ENCODE data around the gene TMEM250. TPM values are rescaled to one million over a fixed set of nuclear protein-coding genes. Genes with fewer than 3 reads are reported as not detected.

The TMEM250 gene
- total RNA-seq, 1 experiment from 2014 or later, result 43.2 TPM

- Mint-ChIP-seq H3K27ac (ENCODE audit: low read depth, unreplicated experiment) (no peak overlapping the region), H3K9me3 (ENCODE audit: unreplicated experiment) (no peaks in the 10 kb centered on the region), H3K36me3 (ENCODE audit: insufficient read depth, unreplicated experiment) (peaks cover 32% of the 10 kb centered on the region), H3K27me3 (ENCODE audit: insufficient read depth, unreplicated experiment) (no peaks in the 10 kb centered on the region), H3K4me3 (ENCODE audit: unreplicated experiment) (no peak overlapping the region), H3K4me1 (ENCODE audit: insufficient read depth, unreplicated experiment) (peaks cover 11% of the 10 kb centered on the region)
- CTCF ChIA-PET, result interaction anchor here (0.6 to 1.1 kb wide), 3 partner anchors 11 to 145 kb away, joined by 3 to 6 read pairs (median 3); no protein-coding TSS in a partner anchor
- BruUV-seq (replicated peaks), result no TSS peak
- POLR2A ChIA-PET, result interaction anchor here (0.6 to 1.4 kb wide), 3 partner anchors 16 to 133 kb away, joined by 4 to 7 read pairs (median 5); no protein-coding TSS in a partner anchor
- intact Hi-C loops (cut with micrococcal nuclease), result no loop called here
- no peak for TF ChIP-seq CTCF (IDR thresholded peaks at IDR 0.05; ENCODE audit: unreplicated experiment)
- no peak for DNase-seq (ENCODE audit: unreplicated experiment)
Observed at GRCh38 chr9:136111910-136112309, 6.8 kb downstream of the TMEM250 start.

GRCh38 chr9:136111190-136111589 lies 7.5 kb downstream of the TMEM250 start:
- Mint-ChIP-seq H3K4me1 (ENCODE audit: insufficient read depth, unreplicated experiment) (peaks cover 11% of the 10 kb centered on the region), H3K27ac (ENCODE audit: low read depth, unreplicated experiment) (no peak overlapping the region), H3K36me3 (ENCODE audit: insufficient read depth, unreplicated experiment) (peaks cover 27% of the 10 kb centered on the region), H3K4me3 (ENCODE audit: unreplicated experiment) (no peak overlapping the region), H3K9me3 (ENCODE audit: unreplicated experiment) (no peaks in the 10 kb centered on the region), H3K27me3 (ENCODE audit: insufficient read depth, unreplicated experiment) (no peaks in the 10 kb centered on the region)
- intact Hi-C loops (cut with micrococcal nuclease), result no loop called here
- BruUV-seq (replicated peaks), result no TSS peak
- DNase-seq (ENCODE audit: unreplicated experiment), result no peak
- ChIA-PET CTCF (interaction anchor here (0.7 kb wide), 1 partner anchor 142 kb away, joined by 3 read pairs; no protein-coding TSS in a partner anchor), POLR2A (interaction anchor here (1.2 to 1.5 kb wide), 3 partner anchors 9 to 55 kb away, joined by 3 to 5 read pairs (median 4); no protein-coding TSS in a partner anchor)
- TF ChIP-seq CTCF (IDR thresholded peaks at IDR 0.05; ENCODE audit: unreplicated experiment), result no peak

- no TSS peak for BruUV-seq (replicated peaks)
- ChIA-PET CTCF (interaction anchor here (0.6 to 0.7 kb wide), 2 partner anchors 141 to 187 kb away, joined by 3 read pairs; no protein-coding TSS in a partner anchor), POLR2A (interaction anchor here (0.7 to 3.2 kb wide), 8 partner anchors 8 to 1436 kb away, joined by 3 to 65 read pairs (median 4); partner anchors contain the start of genes NACC2, TMEM250 and UBAC1)
- Mint-ChIP-seq H3K27ac (ENCODE audit: low read depth, unreplicated experiment) (no peak overlapping the region), H3K4me3 (ENCODE audit: unreplicated experiment) (peak overlapping the region; percentile 67), H3K36me3 (ENCODE audit: insufficient read depth, unreplicated experiment) (peaks cover 23% of the 10 kb centered on the region), H3K9me3 (ENCODE audit: unreplicated experiment) (no peaks in the 10 kb centered on the region), H3K4me1 (ENCODE audit: insufficient read depth, unreplicated experiment) (peaks cover 19% of the 10 kb centered on the region), H3K27me3 (ENCODE audit: insufficient read depth, unreplicated experiment) (no peaks in the 10 kb centered on the region)
- DNase-seq (ENCODE audit: unreplicated experiment), result no peak
- no peak for TF ChIP-seq CTCF (IDR thresholded peaks at IDR 0.05; ENCODE audit: unreplicated experiment)
- intact Hi-C loops (cut with micrococcal nuclease), result no loop called here
Observed at GRCh38 chr9:136110082-136111061, 8.3 kb downstream of the TMEM250 start.

All from MCF 10A (cell line).